Uterus (tissue), 2 donors: ENCODE results near the gene ADM5.

Experiments
- POLR2A ChIP-seq, 2 donors: fragments of 450-650 bp; IDR thresholded peaks; one replicate each; pipeline ENCODE4 v1.6.1; 2016; ENCODE audit warnings: antibody characterized with exemption in 2 of 2, mild to moderate bottlenecking in 1 of 2, moderate library complexity in 1 of 2
- TF ChIP-seq, protein P1 (sequence below), 4 experiments: fragments of 200-600 bp in 2 of 4; fragments of 450-650 bp in 2 of 4; sonication (generic) in 2 of 4; IDR thresholded peaks; one replicate each; pipeline ENCODE4 v1.5.1; 2016 to 2019; ENCODE audit warnings: antibody characterized with exemption in 4 of 4, mild to moderate bottlenecking in 2 of 4, moderate library complexity in 1 of 4

- TF ChIP-seq, protein P1, sequence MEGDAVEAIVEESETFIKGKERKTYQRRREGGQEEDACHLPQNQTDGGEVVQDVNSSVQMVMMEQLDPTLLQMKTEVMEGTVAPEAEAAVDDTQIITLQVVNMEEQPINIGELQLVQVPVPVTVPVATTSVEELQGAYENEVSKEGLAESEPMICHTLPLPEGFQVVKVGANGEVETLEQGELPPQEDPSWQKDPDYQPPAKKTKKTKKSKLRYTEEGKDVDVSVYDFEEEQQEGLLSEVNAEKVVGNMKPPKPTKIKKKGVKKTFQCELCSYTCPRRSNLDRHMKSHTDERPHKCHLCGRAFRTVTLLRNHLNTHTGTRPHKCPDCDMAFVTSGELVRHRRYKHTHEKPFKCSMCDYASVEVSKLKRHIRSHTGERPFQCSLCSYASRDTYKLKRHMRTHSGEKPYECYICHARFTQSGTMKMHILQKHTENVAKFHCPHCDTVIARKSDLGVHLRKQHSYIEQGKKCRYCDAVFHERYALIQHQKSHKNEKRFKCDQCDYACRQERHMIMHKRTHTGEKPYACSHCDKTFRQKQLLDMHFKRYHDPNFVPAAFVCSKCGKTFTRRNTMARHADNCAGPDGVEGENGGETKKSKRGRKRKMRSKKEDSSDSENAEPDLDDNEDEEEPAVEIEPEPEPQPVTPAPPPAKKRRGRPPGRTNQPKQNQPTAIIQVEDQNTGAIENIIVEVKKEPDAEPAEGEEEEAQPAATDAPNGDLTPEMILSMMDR (IDR thresholded peaks at IDR 0.05), result peak in 2 of 4 experiments; percentile 22 to 24
- peak; percentile 99 for TF ChIP-seq POLR2A (IDR thresholded peaks at IDR 0.05)
Measured at GRCh38 chr19:49641688-49642491, 47.5 kb upstream of the ADM5 start, which contains the start of gene SCAF1.
